SK-N-MC (cell line): ENCODE measurements around the gene CCDC7.

Experiments used
- DNase-seq: peaks from one replicate; pipeline ENCODE4 v3.0.0-alpha.2; 2011; ENCODE audit warnings: low read depth, low spot score
- H3K27ac ChIP-seq: fragments of 200-600 bp; sonication (generic); 2 replicates; pipeline ENCODE4 v1.5.1; 2016; ENCODE audit warnings: mixed run types
- H3K36me3 ChIP-seq: fragments of 200-600 bp; sonication (generic); 2 replicates; pipeline ENCODE4 v1.6.1; 2017; ENCODE audit warnings: antibody characterized with exemption, low read length, mixed read lengths; ENCODE audit not compliant: insufficient read depth
- H3K4me3 ChIP-seq: fragments of 200-600 bp; sonication (generic); 2 replicates; pipeline ENCODE4 v1.5.1; 2016
- H3K9ac ChIP-seq: fragments of 200-600 bp; sonication (generic); 2 replicates; pipeline ENCODE4 v1.8.0; 2017; ENCODE audit warnings: mixed run types, mixed read lengths; ENCODE audit not compliant: insufficient read length
- H3K9me3 ChIP-seq: fragments of 200-600 bp; sonication (generic); 2 replicates; pipeline ENCODE4 v1.6.1; 2017; ENCODE audit warnings: low read depth, mild to moderate bottlenecking, antibody characterized with exemption, low read length, moderate library complexity, mixed read lengths
- EZH2 ChIP-seq: fragments of 200-600 bp; sonication (generic); IDR thresholded peaks from one replicate; pipeline ENCODE4 v1.6.1; 2017; ENCODE audit warnings: antibody characterized with exemption
- FOXP2 ChIP-seq: optimal IDR thresholded peaks from 2 replicates; pipeline ENCODE3; 2011; ENCODE audit warnings: mild to moderate bottlenecking, moderate library complexity; ENCODE audit not compliant: insufficient read depth; ENCODE audit errors: extremely low read length, control extremely low read depth
- POLR2AphosphoS5 ChIP-seq: IDR thresholded peaks from 2 replicates; pipeline ENCODE4 v1.6.1; 2012; ENCODE audit warnings: mild to moderate bottlenecking, low read depth, low read length, borderline replicate concordance

CCDC7 gene

GRCh38 chr10:32846974-32847373 is 401.0 kb downstream of the CCDC7 start:
- no peak overlapping the region for H3K9ac ChIP-seq
- H3K27ac ChIP-seq, result no peak overlapping the region
- TF ChIP-seq FOXP2 (no peak), EZH2 (no peak), POLR2AphosphoS5 (no peak)
- no peak for DNase-seq
- H3K4me3 ChIP-seq, result no peak overlapping the region
- no peaks in the 10 kb centered on the region for H3K36me3 ChIP-seq
- no peaks in the 10 kb centered on the region for H3K9me3 ChIP-seq

GRCh38 chr10:32851301-32851700 is 405.4 kb downstream of the CCDC7 start:
- no peak for TF ChIP-seq POLR2AphosphoS5
- TF ChIP-seq FOXP2, result no peak
- no peak for TF ChIP-seq EZH2
- no peak overlapping the region for H3K9ac ChIP-seq
- DNase-seq, result no peak
- H3K9me3 ChIP-seq, result no peaks in the 10 kb centered on the region
- H3K36me3 ChIP-seq, result no peaks in the 10 kb centered on the region
- H3K27ac ChIP-seq, result no peak overlapping the region
- no peak overlapping the region for H3K4me3 ChIP-seq

GRCh38 chr10:32854435-32854834 is 408.5 kb downstream of the CCDC7 start:
- Histone ChIP-seq H3K4me3 (no peak overlapping the region), H3K9me3 (no peaks in the 10 kb centered on the region), H3K27ac (no peak overlapping the region), H3K36me3 (no peaks in the 10 kb centered on the region), H3K9ac (no peak overlapping the region)
- TF ChIP-seq POLR2AphosphoS5 (no peak), EZH2 (no peak), FOXP2 (no peak)
- no peak for DNase-seq

GRCh38 chr10:32865170-32865569 is 419.2 kb downstream of the CCDC7 start:
- TF ChIP-seq FOXP2, result no peak
- TF ChIP-seq EZH2, result no peak
- TF ChIP-seq POLR2AphosphoS5, result no peak
- H3K9ac ChIP-seq, result no peak overlapping the region
- no peak for DNase-seq
- H3K4me3 ChIP-seq, result no peak overlapping the region
- H3K27ac ChIP-seq, result no peak overlapping the region
- no peaks in the 10 kb centered on the region for H3K36me3 ChIP-seq
- no peaks in the 10 kb centered on the region for H3K9me3 ChIP-seq

- no peak overlapping the region for H3K27ac ChIP-seq
- no peak overlapping the region for H3K9ac ChIP-seq
- TF ChIP-seq POLR2AphosphoS5 (no peak), EZH2 (no peak), FOXP2 (no peak)
- H3K9me3 ChIP-seq, result no peaks in the 10 kb centered on the region
- no peaks in the 10 kb centered on the region for H3K36me3 ChIP-seq
- no peak overlapping the region for H3K4me3 ChIP-seq
- DNase-seq, result no peak
These were observed 432.0 kb downstream of the CCDC7 start for GRCh38 chr10:32877915-32878314.

GRCh38 chr10:32878646-32879045 is 432.7 kb downstream of the CCDC7 start:
- H3K9ac ChIP-seq, result no peak overlapping the region
- no peaks in the 10 kb centered on the region for H3K36me3 ChIP-seq
- no peak for DNase-seq
- no peak overlapping the region for H3K4me3 ChIP-seq
- no peak overlapping the region for H3K27ac ChIP-seq
- TF ChIP-seq EZH2 (no peak), FOXP2 (no peak), POLR2AphosphoS5 (no peak)
- H3K9me3 ChIP-seq, result no peaks in the 10 kb centered on the region

- DNase-seq, result no peak
- Histone ChIP-seq H3K27ac (no peak overlapping the region), H3K9me3 (no peaks in the 10 kb centered on the region), H3K4me3 (no peak overlapping the region), H3K9ac (no peak overlapping the region), H3K36me3 (no peaks in the 10 kb centered on the region)
- TF ChIP-seq POLR2AphosphoS5, result no peak
- no peak for TF ChIP-seq FOXP2
- no peak for TF ChIP-seq EZH2
These were observed 436.1 kb downstream of the CCDC7 start for GRCh38 chr10:32882076-32882475.

GRCh38 chr10:32887481-32887880 is 441.5 kb downstream of the CCDC7 start:
- Histone ChIP-seq H3K4me3 (no peak overlapping the region), H3K36me3 (no peaks in the 10 kb centered on the region), H3K27ac (no peak overlapping the region), H3K9me3 (no peaks in the 10 kb centered on the region), H3K9ac (no peak overlapping the region)
- no peak for DNase-seq
- no peak for TF ChIP-seq POLR2AphosphoS5
- TF ChIP-seq EZH2, result no peak
- no peak for TF ChIP-seq FOXP2

GRCh38 chr10:32888161-32888927 is 442.4 kb downstream of the CCDC7 start:
- Histone ChIP-seq H3K9me3 (no peaks in the 10 kb centered on the region), H3K9ac (no peak overlapping the region), H3K4me3 (no peak overlapping the region), H3K36me3 (no peaks in the 10 kb centered on the region), H3K27ac (no peak overlapping the region)
- DNase-seq, result no peak
- TF ChIP-seq POLR2AphosphoS5 (no peak), FOXP2 (no peak), EZH2 (no peak)
